ENCODE data around the gene DNAI4.

DNA sequence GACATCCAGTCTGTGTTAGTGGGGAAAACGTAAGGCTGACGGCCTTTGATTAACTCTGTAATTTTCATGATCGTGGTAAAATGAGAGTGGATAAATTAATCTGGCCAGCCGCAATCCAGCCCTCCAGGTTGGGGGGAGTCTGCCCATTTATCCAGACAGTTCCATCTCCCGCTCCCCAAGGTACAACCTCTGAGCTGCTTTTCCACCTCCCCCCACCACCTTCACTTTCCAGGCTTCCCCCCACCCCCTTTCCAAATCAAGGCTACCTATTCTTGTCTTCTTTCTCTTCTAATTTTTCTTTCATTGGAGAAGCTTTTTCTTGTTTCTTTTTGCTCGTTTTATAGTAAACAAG, 6.1 kb upstream of the DNAI4 start:
- TF ChIP-seq POLR2A (IDR thresholded peaks at IDR 0.05) (no peak), CTCF (IDR thresholded peaks at IDR 0.05) (no peak), POLR2AphosphoS5 (IDR thresholded peaks at IDR 0.05) (no peak)
